ENCODE data around the gene HCFC1R1.

The HCFC1R1 gene

GRCh38 chr16:2979669-2980226 lies 44.0 kb downstream of the HCFC1R1 start:
- in situ Hi-C loops (cut with MboI; ENCODE audit: low sequenced_read_pairs) = no loop called here

DNA sequence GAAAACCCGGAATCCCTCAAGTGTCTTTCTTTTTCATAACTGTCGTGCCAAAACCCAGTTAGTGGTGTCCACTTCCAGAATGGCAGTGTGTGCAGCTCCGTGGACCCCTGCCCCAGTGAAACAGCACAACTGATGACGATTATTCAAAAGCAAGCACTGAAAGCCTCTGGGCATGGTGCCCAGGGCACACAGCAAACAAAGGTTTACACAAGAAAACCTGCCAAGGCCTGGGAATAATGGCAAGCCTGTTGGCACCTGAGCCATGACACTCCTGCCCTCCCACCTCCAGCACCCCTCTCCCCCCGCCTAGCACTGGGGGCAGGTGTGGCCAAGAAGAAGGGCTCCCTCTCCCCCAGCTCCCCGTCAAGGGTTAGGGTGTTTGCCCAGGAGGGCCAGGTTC lies 46.3 kb downstream of the HCFC1R1 start:
- in situ Hi-C loops (cut with MboI; ENCODE audit: low sequenced_read_pairs) = no loop called here

- in situ Hi-C loops (cut with MboI; ENCODE audit: low sequenced_read_pairs) = no loop called here
Measured at GRCh38 chr16:2976673-2977072, 47.1 kb downstream of the HCFC1R1 start.

- in situ Hi-C loops (cut with MboI; ENCODE audit: low sequenced_read_pairs) = no loop called here
Measured at GRCh38 chr16:2976201-2976600, 47.5 kb downstream of the HCFC1R1 start.

GRCh38 chr16:2975161-2975795 lies 48.5 kb downstream of the HCFC1R1 start:
- in situ Hi-C loops (cut with MboI; ENCODE audit: low sequenced_read_pairs) = no loop called here

DNA sequence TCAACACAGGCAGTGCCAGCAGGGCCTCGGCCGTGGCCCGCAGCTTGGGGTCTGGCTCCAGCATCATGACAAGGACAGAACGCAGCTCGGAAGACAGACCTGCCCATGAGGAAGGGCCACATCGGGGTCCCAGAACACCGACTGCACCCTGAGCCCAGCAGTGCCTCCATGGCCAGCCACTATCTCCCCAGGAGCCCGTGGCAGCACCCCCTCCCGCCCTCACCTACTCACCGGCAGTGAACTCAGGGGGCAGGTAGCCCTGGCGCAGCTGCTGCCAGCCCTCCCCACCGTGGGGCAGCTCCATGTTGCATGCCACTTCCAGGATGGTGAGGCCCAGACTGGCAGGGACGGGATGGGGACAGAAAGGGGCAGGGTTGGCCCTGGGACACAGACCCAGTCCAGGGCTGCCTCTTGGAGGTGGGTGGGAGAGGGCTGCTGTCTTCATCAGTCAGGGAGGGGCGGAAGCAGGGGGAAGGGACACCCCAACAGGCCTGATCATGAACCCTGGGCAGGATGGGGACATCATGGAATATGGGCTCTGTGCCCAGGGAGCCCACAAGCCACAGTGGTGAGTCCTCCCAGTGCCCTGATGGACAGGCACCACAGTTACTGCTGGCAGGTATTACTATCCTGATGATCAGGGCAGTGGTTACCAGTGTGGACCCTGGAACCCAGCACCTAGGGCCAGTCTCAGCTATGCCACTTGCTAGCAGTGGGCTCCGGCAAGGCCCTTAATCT lies 49.3 kb downstream of the HCFC1R1 start:
- in situ Hi-C loops (cut with MboI; ENCODE audit: low sequenced_read_pairs) = no loop called here

DNA sequence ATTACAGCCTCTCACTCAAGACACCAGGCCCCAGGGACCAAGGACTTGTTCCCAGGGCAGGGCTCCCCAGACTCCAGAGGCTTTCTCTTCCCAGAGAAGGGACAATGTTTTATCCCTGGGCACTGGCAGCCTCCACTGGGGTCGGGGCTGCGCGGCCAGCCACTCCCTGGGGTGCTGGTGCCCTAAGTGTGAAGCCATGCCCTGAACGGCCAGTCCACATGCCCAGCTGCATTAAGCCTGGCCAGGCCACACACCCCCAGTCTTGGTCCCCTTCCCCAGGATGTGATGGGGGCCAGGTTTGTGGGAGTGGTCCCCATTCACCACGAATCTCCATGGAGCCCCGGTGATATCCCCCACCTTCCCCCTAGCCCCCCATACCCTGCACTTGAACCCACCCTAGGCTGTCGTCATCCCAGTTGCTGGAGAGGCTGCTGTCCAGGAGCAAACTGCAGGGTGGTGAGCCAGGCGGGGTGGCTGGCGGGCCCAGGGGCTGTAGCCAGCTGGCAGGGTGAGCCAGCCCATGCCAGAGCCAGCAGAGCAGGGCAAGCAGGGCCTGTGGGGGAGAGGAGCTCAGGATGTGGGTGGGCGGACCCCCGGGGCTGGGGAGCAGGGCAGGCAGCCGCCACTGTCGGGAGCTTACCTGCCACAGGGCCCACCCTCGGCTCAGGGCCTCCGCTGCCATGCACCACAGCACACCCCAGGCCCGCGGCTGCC lies 50.0 kb downstream of the HCFC1R1 start:
- in situ Hi-C loops (cut with MboI; ENCODE audit: low sequenced_read_pairs) = no loop called here

- in situ Hi-C loops (cut with MboI; ENCODE audit: low sequenced_read_pairs) = no loop called here
Measured at GRCh38 chr16:2973093-2973492, 50.6 kb downstream of the HCFC1R1 start.

Measured in HL-60/S4 treated with retinoic acid at 250 ng/mL for 4 days and 3 days (cell line).